ENCODE data around the gene IRF4. TPM values are rescaled to one million over a fixed set of nuclear protein-coding genes. Genes with fewer than 3 reads are reported as not detected.

Gene IRF4
- total and polyA plus RNA-seq, 2 donors (not counting 1 experiment from before 2014, with no cell fraction given), result 75.7 to 142 TPM

DNA sequence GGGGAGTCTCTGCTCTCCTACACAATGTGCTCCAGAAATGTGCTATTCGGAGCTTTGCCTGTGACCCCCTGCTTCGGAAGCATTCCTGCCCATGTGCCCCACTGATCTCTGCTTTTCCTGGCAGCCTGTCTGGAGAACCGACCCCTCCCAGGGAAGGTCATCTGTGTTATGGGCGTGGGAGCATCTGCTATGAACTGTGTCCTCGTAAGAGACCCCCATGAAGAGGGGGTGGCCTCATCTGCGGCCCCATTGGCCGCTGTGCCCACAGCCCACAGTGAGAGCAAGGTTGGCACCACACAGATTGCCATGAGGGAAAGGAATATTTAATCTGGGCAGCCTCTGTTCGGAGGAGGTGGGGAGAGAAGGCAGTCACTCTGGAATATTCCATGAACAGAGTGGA is 32.7 kb upstream of the IRF4 start:
- CTCF ChIA-PET, result interaction anchor here (1.0 to 1.2 kb wide), 2 partner anchors 18 to 21 kb away, joined by 3 to 4 read pairs; no protein-coding TSS in a partner anchor
- Mint-ChIP-seq H3K4me3 (peak overlapping the region; percentile 76), H3K27ac (peak overlapping the region; percentile 98), H3K4me1 (peaks cover 71% of the 10 kb centered on the region), H3K9me3 (ENCODE audit: insufficient read depth) (no peaks in the 10 kb centered on the region), H3K27me3 (no peaks in the 10 kb centered on the region)
- Histone ChIP-seq H3K4me2 (replicated peaks; ENCODE audit: low read depth, low read length, poor library complexity, severe bottlenecking) (peak overlapping the region; percentile 63), H2AFZ (ENCODE audit: insufficient read depth, low read depth, low read length, poor library complexity, severe bottlenecking) (peak overlapping the region; percentile 57), H3K9ac (ENCODE audit: low read length) (peak overlapping the region; percentile 4), H3K27me3 (replicated peaks in 1 of 4; ENCODE audit: control extremely low read depth in 1 of 4, control insufficient read depth in 3 of 4, insufficient read depth in 4 of 4, low read length in 3 of 4) (no peaks in the 10 kb centered on the region), H4K20me1 (ENCODE audit: control insufficient read depth, insufficient read depth, low read length, poor library complexity, severe bottlenecking) (no peaks in the 10 kb centered on the region), H3K9me3 (ENCODE audit: control extremely low read depth in 1 of 3, control insufficient read depth in 2 of 3, insufficient read depth in 1 of 3, low read length in 2 of 3) (peaks cover 0 to 36% (median 0%) of the 10 kb centered on the region in 3 donors), H3K4me1 (ENCODE audit: control insufficient read depth in 2 of 2, insufficient read depth in 2 of 2, low read length in 2 of 2) (peaks cover 48 to 68% of the 10 kb centered on the region in 2 donors), H3K36me3 (replicated peaks in 1 of 2; ENCODE audit: control extremely low read depth in 1 of 2, control insufficient read depth in 1 of 2, extremely low read depth in 1 of 2, insufficient read depth in 2 of 2, low read length in 1 of 2) (no peaks in the 10 kb centered on the region), H3K27ac (ENCODE audit: low read length in 2 of 2) (peak overlapping the region; percentile 18 to 75), H3K79me2 (ENCODE audit: control insufficient read depth, insufficient read depth, low read length) (no peaks in the 10 kb centered on the region), H3K4me3 (ENCODE audit: control extremely low read depth in 1 of 5, extremely low read depth in 1 of 5, insufficient read depth in 1 of 5, low read depth in 2 of 5, low read length in 4 of 5) (peak overlapping the region in 1 of 5 experiments; percentile 11)
- ATAC-seq (ENCODE audit: low read depth) (no peak), DNase-seq (no peak)
- POLR2A ChIA-PET, result interaction anchor here (1.7 kb wide), 1 partner anchor 66 kb away, joined by 7 read pairs; no protein-coding TSS in a partner anchor
- TF ChIP-seq, protein P1, sequence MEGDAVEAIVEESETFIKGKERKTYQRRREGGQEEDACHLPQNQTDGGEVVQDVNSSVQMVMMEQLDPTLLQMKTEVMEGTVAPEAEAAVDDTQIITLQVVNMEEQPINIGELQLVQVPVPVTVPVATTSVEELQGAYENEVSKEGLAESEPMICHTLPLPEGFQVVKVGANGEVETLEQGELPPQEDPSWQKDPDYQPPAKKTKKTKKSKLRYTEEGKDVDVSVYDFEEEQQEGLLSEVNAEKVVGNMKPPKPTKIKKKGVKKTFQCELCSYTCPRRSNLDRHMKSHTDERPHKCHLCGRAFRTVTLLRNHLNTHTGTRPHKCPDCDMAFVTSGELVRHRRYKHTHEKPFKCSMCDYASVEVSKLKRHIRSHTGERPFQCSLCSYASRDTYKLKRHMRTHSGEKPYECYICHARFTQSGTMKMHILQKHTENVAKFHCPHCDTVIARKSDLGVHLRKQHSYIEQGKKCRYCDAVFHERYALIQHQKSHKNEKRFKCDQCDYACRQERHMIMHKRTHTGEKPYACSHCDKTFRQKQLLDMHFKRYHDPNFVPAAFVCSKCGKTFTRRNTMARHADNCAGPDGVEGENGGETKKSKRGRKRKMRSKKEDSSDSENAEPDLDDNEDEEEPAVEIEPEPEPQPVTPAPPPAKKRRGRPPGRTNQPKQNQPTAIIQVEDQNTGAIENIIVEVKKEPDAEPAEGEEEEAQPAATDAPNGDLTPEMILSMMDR (IDR thresholded peaks at IDR 0.05), result no peak
- no peak for TF ChIP-seq EZH2 (IDR thresholded peaks at IDR 0.05; ENCODE audit: borderline replicate concordance, insufficient read depth, low read depth, low read length, poor library complexity, severe bottlenecking)
- intact Hi-C loops (cut with micrococcal nuclease), result loop anchor here (2.0 kb wide), 1 partner anchor 18 kb away; no protein-coding TSS in a partner anchor
- WGBS (ENCODE audit: insufficient coverage), result 87% methylated on average over 8 of the region's 8 CpGs

DNA sequence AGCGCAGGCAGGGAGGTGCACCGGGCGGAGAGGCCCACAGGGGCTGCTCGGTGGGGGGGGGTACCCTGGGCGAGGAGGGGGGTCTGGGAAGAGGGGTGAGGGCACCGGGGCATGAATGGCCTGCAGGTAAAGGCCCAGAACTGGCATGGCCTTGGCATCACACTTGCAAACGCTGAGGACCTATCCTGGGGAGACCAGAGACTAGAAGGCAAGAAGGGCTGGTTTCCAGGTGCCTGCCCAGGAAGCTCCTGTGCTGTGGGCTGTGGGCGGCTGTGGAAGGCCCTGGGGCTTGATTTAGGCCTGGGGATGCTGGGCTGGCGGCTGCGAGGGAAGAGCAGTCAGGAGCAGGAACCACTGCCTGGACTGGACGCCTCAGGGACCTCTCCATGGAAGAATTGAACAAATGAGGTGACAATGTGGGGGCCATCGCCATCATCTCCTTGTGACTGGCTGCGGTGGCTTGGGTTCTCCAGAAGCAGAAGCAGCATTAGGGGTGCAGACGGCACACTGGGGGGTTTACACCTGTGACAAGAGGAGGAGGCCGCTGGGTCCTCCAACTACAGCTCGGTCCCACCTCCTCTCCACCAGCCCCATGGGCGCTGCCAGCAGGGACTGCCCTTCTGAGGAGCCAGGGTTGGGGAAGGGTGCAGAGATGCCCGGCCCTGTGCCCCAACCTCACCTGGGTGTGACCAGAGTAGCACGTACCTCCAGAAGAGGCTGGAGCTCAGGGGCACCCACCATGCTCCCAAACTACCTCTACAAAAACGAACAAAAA is 32.1 kb upstream of the IRF4 start:
- ChIA-PET POLR2A (interaction anchor here (0.7 to 1.7 kb wide), 2 partner anchors 28 to 66 kb away, joined by 3 to 7 read pairs; no protein-coding TSS in a partner anchor), CTCF (interaction anchor here (0.6 to 1.4 kb wide), 4 partner anchors 18 to 73 kb away, joined by 3 to 4 read pairs (median 3); no protein-coding TSS in a partner anchor)
- no peak overlapping the region for H2AFZ ChIP-seq (ENCODE audit: insufficient read depth, low read depth, low read length, poor library complexity, severe bottlenecking)
- H3K9me3 ChIP-seq (ENCODE audit: control extremely low read depth in 1 of 3, control insufficient read depth in 2 of 3, insufficient read depth in 1 of 3, low read length in 2 of 3), result peaks cover 0 to 39% (median 0%) of the 10 kb centered on the region in 3 donors
- no peak overlapping the region for H3K27ac ChIP-seq (ENCODE audit: low read length in 2 of 2)
- no peak overlapping the region for H3K9ac ChIP-seq (ENCODE audit: low read length)
- H3K27me3 ChIP-seq (replicated peaks in 1 of 4; ENCODE audit: control extremely low read depth in 1 of 4, control insufficient read depth in 3 of 4, insufficient read depth in 4 of 4, low read length in 3 of 4), result no peaks in the 10 kb centered on the region
- no peaks in the 10 kb centered on the region for H4K20me1 ChIP-seq (ENCODE audit: control insufficient read depth, insufficient read depth, low read length, poor library complexity, severe bottlenecking)
- ATAC-seq (ENCODE audit: low read depth), result no peak
- H3K4me2 ChIP-seq (replicated peaks; ENCODE audit: low read depth, low read length, poor library complexity, severe bottlenecking), result peak overlapping the region; percentile 63
- no peaks in the 10 kb centered on the region for H3K79me2 ChIP-seq (ENCODE audit: control insufficient read depth, insufficient read depth, low read length)
- peaks cover 51 to 71% of the 10 kb centered on the region in 2 donors for H3K4me1 ChIP-seq (ENCODE audit: control insufficient read depth in 2 of 2, insufficient read depth in 2 of 2, low read length in 2 of 2)
- H3K4me3 ChIP-seq (ENCODE audit: control extremely low read depth in 1 of 5, extremely low read depth in 1 of 5, insufficient read depth in 1 of 5, low read depth in 2 of 5, low read length in 4 of 5), result no peak overlapping the region
- Mint-ChIP-seq H3K27me3 (no peaks in the 10 kb centered on the region), H3K27ac (peak overlapping the region; percentile 57), H3K4me3 (no peak overlapping the region), H3K9me3 (ENCODE audit: insufficient read depth) (no peaks in the 10 kb centered on the region), H3K4me1 (peaks cover 75% of the 10 kb centered on the region)
- 82% methylated on average over 18 of the region's 20 CpGs for WGBS (ENCODE audit: insufficient coverage)
- no peaks in the 10 kb centered on the region for H3K36me3 ChIP-seq (replicated peaks in 1 of 2; ENCODE audit: control extremely low read depth in 1 of 2, control insufficient read depth in 1 of 2, extremely low read depth in 1 of 2, insufficient read depth in 2 of 2, low read length in 1 of 2)
- TF ChIP-seq EZH2 (IDR thresholded peaks at IDR 0.05; ENCODE audit: borderline replicate concordance, insufficient read depth, low read depth, low read length, poor library complexity, severe bottlenecking), result no peak
- TF ChIP-seq, protein P1 (IDR thresholded peaks at IDR 0.05), result no peak
- DNase-seq, result no peak
- intact Hi-C loops (cut with micrococcal nuclease), result loop anchor here (2.0 kb wide), 1 partner anchor 19 kb away; no protein-coding TSS in a partner anchor

Measured in B cell (primary cell).